ENCODE data around the gene TTC12. TPM values are rescaled to one million over a fixed set of nuclear protein-coding genes. Genes with fewer than 3 reads are reported as not detected.

The TTC12 gene
- polyA plus RNA-seq, 1 of the 3 experiments (the other 2 are of a cell fraction), result 15.1 TPM

GRCh38 chr11:113409526-113409925 is 95.1 kb downstream of the TTC12 start:
- no peaks in the 10 kb centered on the region for H3K9me3 ChIP-seq
- no peaks in the 10 kb centered on the region for H4K20me1 ChIP-seq (ENCODE audit: insufficient read depth)
- no peak for DNase-seq
- H3K9me2 ChIP-seq, result no peaks in the 10 kb centered on the region
- no peak overlapping the region for H3K4me2 ChIP-seq
- no peak overlapping the region for H2AFZ ChIP-seq (ENCODE audit: low read depth)
- no peaks in the 10 kb centered on the region for H3F3A ChIP-seq (replicated peaks; ENCODE audit: insufficient read depth)
- CTCF ChIA-PET, result no interaction called here
- H3K4me3 ChIP-seq (ENCODE audit: low read depth in 2 of 2, low read length in 1 of 2), result no peak overlapping the region
- no peaks in the 10 kb centered on the region for H3K36me3 ChIP-seq (replicated peaks in 1 of 2; ENCODE audit: control insufficient read depth in 1 of 2, insufficient read depth in 2 of 2, low read length in 1 of 2)
- POLR2A ChIA-PET, result no interaction called here
- no peaks in the 10 kb centered on the region for H3K79me2 ChIP-seq (ENCODE audit: insufficient read depth)
- no peak for TF ChIP-seq EP300 (IDR thresholded peaks at IDR 0.05; ENCODE audit: borderline replicate concordance in 1 of 2, low read depth in 1 of 2, low read length in 1 of 2)
- TF ChIP-seq, protein P1, sequence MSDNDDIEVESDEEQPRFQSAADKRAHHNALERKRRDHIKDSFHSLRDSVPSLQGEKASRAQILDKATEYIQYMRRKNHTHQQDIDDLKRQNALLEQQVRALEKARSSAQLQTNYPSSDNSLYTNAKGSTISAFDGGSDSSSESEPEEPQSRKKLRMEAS (IDR thresholded peaks at IDR 0.05; ENCODE audit: low read depth), result no peak
- TF ChIP-seq TEAD4 (IDR thresholded peaks at IDR 0.05; ENCODE audit: borderline replicate concordance, insufficient read depth), result no peak
- no peak for TF ChIP-seq RAD21 (IDR thresholded peaks at IDR 0.05; ENCODE audit: low read length)
- no peak for TF ChIP-seq TAF1 (IDR thresholded peaks at IDR 0.05; ENCODE audit: borderline replicate concordance, low read depth, low read length)
- no peak for TF ChIP-seq POLR2AphosphoS5 (IDR thresholded peaks at IDR 0.05; ENCODE audit: low read depth, low read length)
- TF ChIP-seq FOSL2 (IDR thresholded peaks at IDR 0.05; ENCODE audit: borderline replicate concordance, low read depth), result no peak
- TF ChIP-seq MXI1 (IDR thresholded peaks at IDR 0.05; ENCODE audit: low read depth, low read length), result no peak
- no peak for TF ChIP-seq JUND (IDR thresholded peaks at IDR 0.05)
- TF ChIP-seq NRF1 (IDR thresholded peaks at IDR 0.05; ENCODE audit: low read depth, low read length), result no peak
- no peak for TF ChIP-seq USF1 (IDR thresholded peaks at IDR 0.05; ENCODE audit: borderline replicate concordance, low read depth)
- TF ChIP-seq NFIC (IDR thresholded peaks at IDR 0.05; ENCODE audit: borderline replicate concordance), result no peak
- TF ChIP-seq RCOR1 (IDR thresholded peaks at IDR 0.05; ENCODE audit: low read length), result no peak
- no peak for TF ChIP-seq YY1 (IDR thresholded peaks at IDR 0.05; ENCODE audit: low read depth)
- TF ChIP-seq FOXJ3 (CRISPR knock-in tag; IDR thresholded peaks at IDR 0.05), result no peak
- no peak for TF ChIP-seq TCF12 (IDR thresholded peaks at IDR 0.05)
- TF ChIP-seq, protein P2, sequence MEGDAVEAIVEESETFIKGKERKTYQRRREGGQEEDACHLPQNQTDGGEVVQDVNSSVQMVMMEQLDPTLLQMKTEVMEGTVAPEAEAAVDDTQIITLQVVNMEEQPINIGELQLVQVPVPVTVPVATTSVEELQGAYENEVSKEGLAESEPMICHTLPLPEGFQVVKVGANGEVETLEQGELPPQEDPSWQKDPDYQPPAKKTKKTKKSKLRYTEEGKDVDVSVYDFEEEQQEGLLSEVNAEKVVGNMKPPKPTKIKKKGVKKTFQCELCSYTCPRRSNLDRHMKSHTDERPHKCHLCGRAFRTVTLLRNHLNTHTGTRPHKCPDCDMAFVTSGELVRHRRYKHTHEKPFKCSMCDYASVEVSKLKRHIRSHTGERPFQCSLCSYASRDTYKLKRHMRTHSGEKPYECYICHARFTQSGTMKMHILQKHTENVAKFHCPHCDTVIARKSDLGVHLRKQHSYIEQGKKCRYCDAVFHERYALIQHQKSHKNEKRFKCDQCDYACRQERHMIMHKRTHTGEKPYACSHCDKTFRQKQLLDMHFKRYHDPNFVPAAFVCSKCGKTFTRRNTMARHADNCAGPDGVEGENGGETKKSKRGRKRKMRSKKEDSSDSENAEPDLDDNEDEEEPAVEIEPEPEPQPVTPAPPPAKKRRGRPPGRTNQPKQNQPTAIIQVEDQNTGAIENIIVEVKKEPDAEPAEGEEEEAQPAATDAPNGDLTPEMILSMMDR (IDR thresholded peaks at IDR 0.05), result no peak
- no peak overlapping the region for H3K9ac ChIP-seq
- H3K27ac ChIP-seq (ENCODE audit: low read depth in 2 of 2, low read length in 1 of 2), result no peak overlapping the region
- H3K27me3 ChIP-seq (ENCODE audit: insufficient read depth), result no peaks in the 10 kb centered on the region
- 42% methylated on average over 3 of the region's 3 CpGs for WGBS (ENCODE audit: low lambda C conversion rate)
- peaks cover 0 to 10% of the 10 kb centered on the region in 2 experiments; a peak in 1 of 4 replicates for H3K4me1 ChIP-seq (ENCODE audit: control insufficient read depth in 1 of 2, insufficient read depth in 2 of 2, low read depth in 1 of 2, low read length in 1 of 2)
